NCI-H526 (cell line): ENCODE measurements around the gene BLNK.
A peak's percentile ranks its signal among the peaks of the same experiment; 100 is the strongest.
"Not testable (repeated sequence)": the region's sequence is repeated elsewhere in the genome, so short reads cannot be mapped to it uniquely, and the experiment has no call there.

ENCODE experiments used
- DNase-seq, 2 experiments: peaks; one replicate each; lab custom pipeline; 2025; lab: John Stamatoyannopoulos, UW

BLNK gene

DNA sequence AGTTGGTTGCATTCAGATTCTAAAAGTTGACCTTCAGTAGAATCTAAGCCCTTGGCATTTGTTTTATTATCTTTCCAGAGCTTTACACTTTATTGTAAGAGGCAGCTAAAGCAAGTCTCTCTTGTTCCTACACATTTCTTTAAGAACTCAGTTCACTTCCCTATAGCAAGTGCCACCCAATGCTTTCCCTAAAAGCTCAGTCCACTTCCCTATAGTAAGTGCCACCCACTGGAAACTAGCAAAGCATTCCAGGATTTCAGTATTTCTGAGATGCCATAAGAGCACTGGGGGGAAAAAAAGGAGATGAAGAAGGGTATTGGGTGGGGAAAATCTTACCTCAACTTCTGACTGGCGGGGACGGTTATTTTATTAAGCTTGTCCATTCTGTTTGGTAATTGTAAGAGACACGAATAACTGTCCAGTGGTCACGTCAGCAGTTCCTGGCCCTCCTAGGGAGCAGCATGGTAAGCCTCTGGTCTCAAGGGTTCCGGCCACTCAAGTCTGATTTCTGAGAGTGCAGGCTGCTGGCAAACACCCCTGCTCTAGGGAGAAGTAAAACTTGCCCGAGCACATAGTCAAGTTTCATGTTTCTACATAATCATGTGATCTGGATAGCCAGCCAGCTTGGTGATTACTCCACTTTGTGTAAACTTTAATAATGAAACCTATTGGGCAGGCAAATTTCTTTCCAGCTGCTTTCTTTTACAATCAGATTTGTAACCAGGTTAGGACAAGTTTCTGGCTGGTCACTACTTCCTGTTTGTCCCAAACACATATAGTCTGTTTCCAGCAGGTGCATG is at the start of gene BLNK:
TSS of gene BLNK (minus strand) at position 554 of the 800 bp plus-strand sequence. CDS start at position 383, 171 bp downstream.
- DNase-seq, result peak in 1 of 2 experiments; percentile 16

DNA sequence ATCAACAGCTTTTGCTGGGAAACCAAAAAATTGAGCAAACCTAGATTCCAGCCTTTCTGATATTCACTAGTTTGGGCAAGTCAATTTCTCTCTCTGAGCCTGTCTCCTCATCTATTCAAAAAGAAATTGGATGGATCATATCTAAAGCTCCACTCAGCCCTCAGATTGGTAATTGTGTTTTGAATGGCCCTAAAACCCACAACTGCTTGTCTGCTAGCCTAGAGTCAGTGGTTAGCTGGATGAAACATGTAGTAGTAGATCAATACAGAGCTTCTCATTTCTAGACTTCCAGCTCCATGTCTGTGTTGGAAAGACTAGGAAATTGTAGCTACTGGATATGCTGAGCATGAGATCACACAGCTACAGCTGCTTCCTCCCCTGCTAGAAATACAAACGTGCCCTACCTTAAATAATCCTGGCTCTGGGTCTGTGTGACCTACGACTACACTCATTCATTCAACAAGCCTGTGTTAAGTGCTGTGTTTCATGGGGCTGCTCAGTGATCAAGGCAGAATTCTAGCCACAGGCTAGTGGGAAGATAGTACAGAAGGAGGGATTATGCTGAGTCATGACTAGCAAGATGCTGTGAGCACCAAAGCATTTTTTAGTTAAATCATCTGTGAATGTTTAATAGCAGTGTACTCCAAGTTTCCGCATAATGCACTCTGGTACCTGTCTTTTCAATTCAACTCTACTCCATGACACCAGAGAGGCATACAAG is 48.5 kb upstream of the BLNK start:
- no peak for DNase-seq

DNA sequence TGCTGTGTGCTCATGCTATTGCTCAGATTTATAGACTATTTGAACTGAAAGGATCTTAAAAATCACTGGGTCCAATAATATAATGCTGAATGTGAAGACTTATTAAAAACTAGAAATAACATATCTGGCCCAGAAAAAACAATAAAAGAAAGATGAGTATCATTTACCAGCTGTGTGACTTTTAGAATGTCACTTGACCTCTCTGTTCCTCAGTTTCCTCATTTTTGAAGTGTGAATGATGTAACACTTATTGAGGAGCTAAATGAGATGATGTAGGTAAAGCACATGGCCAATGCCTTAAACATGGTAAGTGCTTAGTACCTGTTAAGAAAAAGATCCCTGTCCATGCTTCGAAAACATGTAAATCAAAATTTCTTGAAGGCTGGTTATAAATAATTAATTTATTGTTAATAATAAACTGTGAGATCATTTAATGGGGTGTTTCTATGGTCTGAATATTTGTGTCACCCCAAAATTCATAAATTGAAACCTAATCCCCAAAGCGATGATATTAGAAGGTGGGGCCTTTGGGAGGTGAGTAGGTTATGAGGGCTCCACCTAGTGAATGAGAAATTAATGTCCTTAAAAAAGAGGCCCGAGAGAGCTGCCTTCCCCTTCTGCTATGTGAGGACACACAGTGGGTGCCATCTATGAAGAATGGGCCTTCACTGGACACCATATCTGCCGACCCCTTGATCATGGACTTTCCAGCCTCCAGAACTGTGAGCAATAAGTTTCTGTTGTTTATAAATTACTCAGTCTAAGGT is 45.9 kb upstream of the BLNK start:
- DNase-seq, result no peak

DNA sequence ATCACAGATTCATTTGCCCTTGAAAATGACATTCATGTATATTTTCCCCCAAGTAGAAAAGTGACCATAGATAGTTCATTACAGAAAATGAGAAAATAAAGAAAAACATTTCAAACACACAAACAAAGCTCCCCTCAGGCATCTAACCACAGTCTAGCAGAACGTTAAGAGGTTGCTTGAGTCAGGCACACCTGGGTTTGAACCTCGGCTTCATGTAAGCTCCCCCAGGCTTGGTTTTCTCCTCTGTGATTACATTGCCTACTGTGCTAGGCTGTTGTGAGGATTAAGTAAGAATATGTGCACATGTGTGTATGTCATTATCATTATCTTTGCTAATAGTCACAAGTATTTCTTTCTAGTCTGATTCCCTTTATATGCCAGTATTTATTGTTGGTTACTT is 42.0 kb upstream of the BLNK start:
- no peak for DNase-seq

GRCh38 chr10:96311180-96311715 is 39.9 kb upstream of the BLNK start:
- no peak for DNase-seq

DNA sequence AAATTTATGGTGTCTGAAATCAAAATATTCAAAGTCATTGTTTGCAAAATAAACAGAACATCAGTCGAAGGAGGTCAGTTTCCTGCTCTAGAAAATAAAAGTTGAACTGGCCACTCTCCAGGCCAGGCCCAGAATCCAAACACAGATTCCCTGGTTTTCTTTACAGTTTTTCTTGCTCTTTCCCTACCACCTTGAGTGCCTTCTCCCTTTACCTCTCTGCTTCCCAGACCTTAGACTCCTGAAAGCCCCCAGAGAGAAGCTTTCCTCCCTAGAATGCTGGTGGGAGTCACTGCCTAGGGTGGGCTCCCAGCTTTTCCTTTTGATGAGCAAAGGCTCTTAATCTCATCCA is 38.9 kb upstream of the BLNK start:
- DNase-seq, result no peak

GRCh38 chr10:96309628-96310320 is 38.4 kb upstream of the BLNK start:
- no peak for DNase-seq

- DNase-seq, result not testable (repeated sequence)
Observed at GRCh38 chr10:96308854-96309253, 37.5 kb upstream of the BLNK start.

DNA sequence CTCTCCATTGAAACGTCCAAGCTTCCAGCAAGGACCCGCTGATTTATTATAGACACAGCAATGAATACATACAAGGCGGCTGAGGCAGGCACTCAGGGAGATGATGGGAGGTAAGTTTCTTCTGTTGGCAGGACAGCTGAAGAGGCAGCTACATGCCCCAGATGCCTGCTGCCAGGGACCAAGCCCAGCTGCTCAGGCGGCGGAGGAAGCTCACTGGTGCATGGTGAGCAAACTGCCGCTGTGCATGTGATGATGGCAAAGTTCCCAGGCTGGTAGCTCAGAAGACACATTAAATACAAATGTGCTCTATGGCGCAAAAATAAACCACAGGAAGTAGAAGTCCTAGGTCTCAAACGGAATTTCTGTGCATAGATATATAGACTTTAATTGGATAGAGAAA is 35.1 kb upstream of the BLNK start:
- DNase-seq, result peak in 1 of 2 experiments; percentile 28

DNA sequence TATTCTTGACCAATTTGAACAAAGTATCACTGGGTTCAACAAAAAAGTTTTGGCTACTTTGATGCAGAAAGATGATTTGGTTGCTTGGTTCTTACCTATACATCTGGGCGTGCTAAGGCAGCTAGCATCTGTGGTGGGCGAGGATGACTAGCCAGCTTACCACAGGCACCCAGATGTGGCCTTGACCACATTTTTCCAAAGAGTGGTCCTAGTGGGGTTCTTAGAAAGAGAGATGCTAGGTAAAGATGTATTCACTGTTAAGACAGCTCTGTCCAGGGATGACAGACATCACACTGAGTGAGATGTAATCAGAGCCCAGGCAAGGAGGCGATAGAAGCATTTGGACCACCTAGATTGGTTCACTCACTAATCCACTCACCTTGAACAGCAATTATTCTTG is 33.6 kb upstream of the BLNK start:
- DNase-seq, result no peak

- DNase-seq, result no peak
Observed at GRCh38 chr10:96304230-96304629, 32.9 kb upstream of the BLNK start, which contains the start of gene DNTT. TSS of gene DNTT (plus strand) at chr10:96304434. CDS start at chr10:96304498, 64 bp downstream.

- no peak for DNase-seq
Observed at GRCh38 chr10:96301616-96302015, 30.2 kb upstream of the BLNK start.

- no peak for DNase-seq
Observed at GRCh38 chr10:96299383-96299782, 28.0 kb upstream of the BLNK start.

DNA sequence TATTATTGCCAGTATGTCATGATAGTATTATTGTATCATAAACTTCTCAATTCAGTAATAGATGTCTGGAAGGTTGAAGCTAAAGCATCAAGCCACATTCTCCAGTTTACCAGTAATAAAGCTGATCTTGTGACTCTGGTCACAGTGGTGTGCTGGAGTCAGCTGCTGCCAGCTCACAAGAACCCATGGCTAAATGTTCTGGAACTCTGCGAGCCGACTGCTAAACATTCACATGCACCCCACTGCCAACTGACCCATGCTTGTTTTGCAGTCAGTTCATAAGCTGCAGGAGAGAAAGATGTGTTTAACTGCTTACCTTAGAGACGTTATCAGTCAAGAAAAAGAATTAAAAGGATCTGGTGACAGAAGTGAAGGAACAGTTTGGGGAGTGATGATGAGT is 27.0 kb upstream of the BLNK start:
- no peak for DNase-seq

DNA sequence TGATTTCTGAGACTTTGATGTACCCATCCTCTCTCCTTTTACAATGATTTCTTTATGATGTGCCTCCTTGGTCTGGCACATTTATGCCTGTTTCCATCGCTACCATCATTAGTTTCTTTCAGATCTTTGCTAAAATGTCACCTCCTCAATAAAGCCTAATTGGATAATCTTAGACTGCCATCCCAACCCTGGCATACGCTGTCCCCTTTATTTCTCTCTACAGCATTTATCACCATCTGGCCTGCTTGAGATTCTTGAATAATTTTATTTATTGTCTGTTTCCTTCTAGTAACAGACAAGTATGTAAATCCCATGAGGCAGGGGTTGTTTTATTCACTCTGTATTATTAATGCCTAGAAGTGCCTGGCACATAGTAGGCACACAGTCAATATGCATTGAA is 26.1 kb upstream of the BLNK start:
- no peak for DNase-seq

- no peak for DNase-seq
Observed at GRCh38 chr10:96295475-96295874, 24.1 kb upstream of the BLNK start.

DNA sequence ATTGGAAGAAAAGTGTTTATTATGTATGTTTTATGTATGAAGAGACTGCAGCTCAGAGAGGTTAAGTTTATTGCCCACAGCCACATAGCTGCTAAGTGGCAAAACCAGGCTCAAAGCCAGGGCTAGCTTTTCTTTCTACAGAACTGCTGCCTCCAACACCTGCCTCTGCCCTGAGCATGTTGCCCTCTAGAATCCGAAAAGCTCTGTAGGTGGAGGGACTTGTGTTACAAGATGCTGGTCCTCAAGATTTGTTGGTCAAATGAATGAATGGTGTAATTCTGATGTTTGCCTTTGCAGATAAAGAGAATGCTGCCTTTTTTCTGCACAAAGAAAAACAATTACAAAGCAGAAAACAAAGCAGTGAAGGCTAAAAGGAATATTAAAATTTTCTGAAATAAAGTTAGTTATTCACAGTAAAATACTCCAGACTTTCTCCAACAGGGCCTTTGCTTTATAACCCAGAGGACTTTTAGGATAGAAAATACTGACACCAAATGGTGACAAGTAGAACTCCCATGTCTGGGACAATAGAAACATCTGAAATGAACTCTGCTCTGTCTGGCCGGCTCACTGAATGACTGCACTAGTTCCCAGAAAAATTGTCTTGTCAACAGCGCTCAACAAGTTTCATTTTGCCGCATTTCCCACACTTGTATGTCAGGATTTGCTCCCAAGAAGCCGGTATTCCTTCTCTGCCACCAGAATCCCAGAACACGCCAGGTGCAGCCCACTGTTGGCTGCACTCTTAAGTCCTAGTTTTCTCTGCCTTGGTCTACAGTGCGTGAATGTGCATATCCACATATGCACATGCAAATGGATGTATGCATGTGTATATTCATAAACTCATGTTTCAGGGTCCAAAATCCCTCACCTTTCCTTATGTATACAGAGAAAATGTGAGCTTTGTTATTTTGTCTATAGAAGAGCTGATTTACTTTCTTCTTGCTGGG is 21.9 kb upstream of the BLNK start:
- DNase-seq, result peak in 1 of 2 experiments; percentile 55

GRCh38 chr10:96290368-96291133 is 19.2 kb upstream of the BLNK start:
- DNase-seq, result no peak

GRCh38 chr10:96289218-96289910 is 18.0 kb upstream of the BLNK start:
- DNase-seq, result no peak
